ENCODE data around the gene PPWD1.

DNA sequence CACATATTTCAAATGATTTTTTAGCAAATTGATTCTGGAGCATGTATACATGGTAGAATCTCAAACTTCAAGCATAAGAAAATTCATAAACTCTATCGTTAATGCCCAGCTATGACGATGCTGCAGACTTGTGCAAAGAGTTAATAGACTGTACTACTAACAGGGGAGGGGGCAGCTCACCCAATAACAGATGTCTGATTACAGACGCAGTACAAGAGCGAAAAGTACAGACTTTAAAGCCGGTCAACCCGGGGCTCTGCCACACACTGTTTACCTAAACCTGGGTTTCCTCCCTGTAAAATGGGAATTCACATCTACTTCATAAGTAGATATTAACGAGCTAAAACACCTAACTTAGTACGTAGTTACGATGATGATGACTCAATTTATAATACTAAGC, 60.4 kb downstream of the PPWD1 start:
- TF ChIP-seq POLR2A (IDR thresholded peaks at IDR 0.05; ENCODE audit: low read depth, low read length) (no peak), PAX5 (IDR thresholded peaks at IDR 0.05; ENCODE audit: insufficient read depth, low read length, severe bottlenecking) (no peak), POLR2AphosphoS5 (IDR thresholded peaks at IDR 0.05; ENCODE audit: low read depth, low read length) (no peak), TAF1 (IDR thresholded peaks at IDR 0.05; ENCODE audit: low read depth, low read length) (no peak), SPI1 (IDR thresholded peaks at IDR 0.05; ENCODE audit: low read depth, low read length) (no peak)
